Psoas muscle (tissue), 7 donors: ENCODE results near the gene SPECC1. TPM values are rescaled to one million over a fixed set of nuclear protein-coding genes. Genes with fewer than 3 reads are reported as not detected.

Source experiments
- polyA plus RNA-seq, 3 donors: library from polyadenylated mRNA; stranded (reverse); fragments of 200-250 nt; gene quantifications; one replicate each; pipeline ENCODE4 v1.2.3, GENCODE V29; 2013
- total RNA-seq, 4 donors: library from RNA; stranded (reverse); fragmentation: NEBNext Ultra II Directional in 2 of 4; extraction: Animal tissue kit (Norgen Biotek cat#: 25700) in 2 of 4; gene quantifications; one replicate each; pipeline versions ENCODE4 v1.2.1 to v1.2.4, GENCODE V29; 2021 to 2023
- donor health status: healthy with polysubstance abuse.
- donor health status: DM: no; HTN: no; CAD: no; lungs with moderate emphysema.
- donor health status: Bipolar disorder and iron deficiency.
- donor health status: healthy.
- donor health status: DM: no; HTN: no; CAD: no.
- donor health status: DM: no; HTN: no; CAD: no.
- donor health status: DM: yes; HTN: yes; CAD: no.

The SPECC1 gene
- total and polyA plus RNA-seq, 7 donors: 2.0 to 11.3 (median 4.7) TPM

Other genes starting within 250 kb of the SPECC1 start
- 10 to 100 TPM; 12.8 to 19.1 (median 14.6) TPM for gene ULK2, start 141.4 kb upstream of the SPECC1 start, total RNA-seq
- gene ULK2, start 141.4 kb upstream of the SPECC1 start, polyA plus RNA-seq: 10 to 100 TPM in 1 of 3 donors, 1 to 10 TPM in 2; 2.1 to 10.2 (median 5.7) TPM
- gene AKAP10, start 31.5 kb upstream of the SPECC1 start, total RNA-seq: 10 to 100 TPM; 11.1 to 16.8 (median 12.9) TPM
- gene AKAP10, start 31.5 kb upstream of the SPECC1 start, polyA plus RNA-seq: 10 to 100 TPM in 1 of 3 donors, 1 to 10 TPM in 2; 4.2 to 10.7 (median 4.8) TPM